Breast epithelium (tissue), 4 donors: ENCODE measurements around the gene ANTXR2. TPM values are rescaled to one million over a fixed set of nuclear protein-coding genes. Genes with fewer than 3 reads are reported as not detected.

Experiments
- DNase-seq, 2 donors: peaks; one replicate each; pipeline ENCODE4 v3.0.0-alpha.2; 2019; ENCODE audit warnings: low spot score in 2 of 2
- H3K27ac ChIP-seq, 2 donors: fragments of 200-600 bp; sonication (generic) in 1 of 2; one replicate each; pipeline ENCODE4 v1.5.1; 2016 to 2019; ENCODE audit warnings: mild to moderate bottlenecking in 1 of 2
- H3K27me3 ChIP-seq, 2 donors: fragments of 200-600 bp; sonication (generic) in 1 of 2; one replicate each; pipeline versions ENCODE4 v1.5.1 to v1.6.0; 2017 to 2019; ENCODE audit warnings: control low read depth in 1 of 2, mild to moderate bottlenecking in 1 of 2
- H3K36me3 ChIP-seq: fragments of 200-600 bp; one replicate; pipeline ENCODE4 v1.5.1; 2019
- H3K4me1 ChIP-seq, 2 donors: fragments of 200-600 bp; sonication (generic); one replicate each; pipeline ENCODE4 v1.5.1; 2016 to 2019; ENCODE audit warnings: control low read depth in 1 of 2
- H3K4me3 ChIP-seq, 3 donors: fragments of 200-600 bp; sonication (generic); 1 replicate in 2 of 3; 2 replicates in 1 of 3; pipeline ENCODE4 v1.5.1; 2016 to 2019; ENCODE audit warnings: mild to moderate bottlenecking in 3 of 3, moderate library complexity in 2 of 3
- H3K9me3 ChIP-seq, 2 donors: fragments of 200-600 bp; sonication (generic) in 1 of 2; one replicate each; pipeline ENCODE4 v1.5.1; 2016 to 2019; ENCODE audit warnings: control low read depth in 1 of 2
- CTCF ChIP-seq, 3 donors: fragments of 450-650 bp; IDR thresholded peaks; one replicate each; pipeline ENCODE4 v1.5.1; 2016 to 2017; ENCODE audit warnings: antibody characterized with exemption in 3 of 3, mild to moderate bottlenecking in 3 of 3, moderate library complexity in 3 of 3
- POLR2A ChIP-seq: fragments of 450-650 bp; IDR thresholded peaks from one replicate; pipeline ENCODE4 v1.6.1; 2016; ENCODE audit warnings: antibody characterized with exemption, mild to moderate bottlenecking, moderate library complexity
- POLR2AphosphoS5 ChIP-seq, 3 donors: sonication (generic); formaldehyde crosslinking; IDR thresholded peaks; one replicate each; pipeline ENCODE4 v1.6.1; 2017; ENCODE audit warnings: antibody characterized with exemption in 3 of 3
- intact Hi-C: fragments of 100-400 bp; cut with DNase I; formaldehyde crosslinking; loops from one replicate; pipeline ENCODE4 v1.15.1; 2023; ENCODE audit warnings: low total_unique reads
- total RNA-seq, 3 donors: library from RNA; depleted of rRNA; stranded (reverse); fragments of >200 nt; gene quantifications; one replicate each; pipeline ENCODE4 v1.1.0, GENCODE V29; 2016

ANTXR2 gene
- total RNA-seq, 3 donors from 2014 or later: 55.1 to 229 (median 77.4) TPM

GRCh38 chr4:79927931-79928330 lies 145.1 kb downstream of the ANTXR2 start:
- DNase-seq: no peak
- no peak overlapping the region for H3K27ac ChIP-seq
- H3K4me1 ChIP-seq: no peaks in the 10 kb centered on the region
- intact Hi-C loops: no loop called here
- H3K36me3 ChIP-seq: peaks cover 3% of the 10 kb centered on the region
- no peak overlapping the region for H3K4me3 ChIP-seq
- H3K27me3 ChIP-seq: no peaks in the 10 kb centered on the region
- H3K9me3 ChIP-seq: no peaks in the 10 kb centered on the region
- TF ChIP-seq CTCF (IDR thresholded peaks at IDR 0.05): no peak
- no peak for TF ChIP-seq POLR2AphosphoS5 (IDR thresholded peaks at IDR 0.05)
- TF ChIP-seq POLR2A: no peak

DNA sequence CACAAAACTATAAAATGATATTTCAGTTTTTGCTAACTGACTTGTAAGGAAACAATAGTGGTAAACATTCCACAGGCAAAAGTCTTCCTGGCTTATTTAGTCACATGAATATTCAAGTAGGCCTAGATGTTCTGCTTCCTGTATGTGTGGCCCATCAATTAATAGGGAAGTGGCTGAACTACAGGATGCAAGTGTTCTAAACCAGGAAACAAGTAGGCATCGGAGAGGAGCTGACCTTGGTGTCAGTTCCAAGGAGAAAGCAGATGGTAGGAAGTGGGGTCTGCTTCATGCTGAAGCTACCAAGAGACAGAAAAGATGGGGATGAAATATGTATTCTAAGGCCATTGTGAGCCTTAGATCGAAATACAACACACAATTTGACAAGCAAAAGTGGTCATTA lies 149.7 kb downstream of the ANTXR2 start:
- TF ChIP-seq CTCF (IDR thresholded peaks at IDR 0.05) (no peak), POLR2A (no peak), POLR2AphosphoS5 (IDR thresholded peaks at IDR 0.05) (no peak)
- DNase-seq: no peak
- no peaks in the 10 kb centered on the region for H3K9me3 ChIP-seq
- H3K27me3 ChIP-seq: no peaks in the 10 kb centered on the region
- intact Hi-C loops: no loop called here
- no peaks in the 10 kb centered on the region for H3K4me1 ChIP-seq
- no peak overlapping the region for H3K27ac ChIP-seq
- no peak overlapping the region for H3K4me3 ChIP-seq
- H3K36me3 ChIP-seq: no peaks in the 10 kb centered on the region

DNA sequence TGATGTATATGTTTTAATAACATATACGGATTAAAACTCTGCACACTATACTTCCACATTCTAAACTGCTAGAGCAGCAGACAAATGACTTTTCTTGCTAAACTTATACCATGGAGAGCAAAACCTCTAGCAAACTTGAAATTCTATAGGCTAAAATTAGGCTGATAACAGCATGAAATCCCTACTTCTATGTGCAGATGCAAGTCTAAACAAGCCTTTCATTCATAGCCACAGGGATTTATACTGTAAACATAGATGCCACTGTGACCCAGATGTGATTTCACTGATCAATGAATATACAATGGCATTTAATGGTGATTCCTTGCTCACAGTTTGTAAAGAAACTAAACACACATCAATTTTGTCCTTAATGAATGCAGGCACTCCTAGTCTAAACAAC lies 151.0 kb downstream of the ANTXR2 start:
- Histone ChIP-seq H3K27ac (no peak overlapping the region), H3K4me3 (no peak overlapping the region), H3K27me3 (no peaks in the 10 kb centered on the region), H3K36me3 (no peaks in the 10 kb centered on the region), H3K4me1 (no peaks in the 10 kb centered on the region), H3K9me3 (no peaks in the 10 kb centered on the region)
- TF ChIP-seq CTCF (IDR thresholded peaks at IDR 0.05): no peak
- TF ChIP-seq POLR2A: no peak
- no peak for TF ChIP-seq POLR2AphosphoS5 (IDR thresholded peaks at IDR 0.05)
- intact Hi-C loops: no loop called here
- no peak for DNase-seq

GRCh38 chr4:79920163-79920853 lies 152.7 kb downstream of the ANTXR2 start:
- Histone ChIP-seq H3K9me3 (no peaks in the 10 kb centered on the region), H3K36me3 (no peaks in the 10 kb centered on the region), H3K4me3 (no peak overlapping the region), H3K27me3 (no peaks in the 10 kb centered on the region), H3K27ac (no peak overlapping the region), H3K4me1 (no peaks in the 10 kb centered on the region)
- intact Hi-C loops: no loop called here
- DNase-seq: no peak
- TF ChIP-seq POLR2A: no peak
- TF ChIP-seq CTCF (IDR thresholded peaks at IDR 0.05): no peak
- TF ChIP-seq POLR2AphosphoS5 (IDR thresholded peaks at IDR 0.05): no peak

GRCh38 chr4:79918292-79918691 lies 154.7 kb downstream of the ANTXR2 start:
- H3K36me3 ChIP-seq: no peaks in the 10 kb centered on the region
- H3K4me1 ChIP-seq: no peaks in the 10 kb centered on the region
- H3K27ac ChIP-seq: no peak overlapping the region
- intact Hi-C loops: no loop called here
- no peaks in the 10 kb centered on the region for H3K9me3 ChIP-seq
- no peak overlapping the region for H3K4me3 ChIP-seq
- no peaks in the 10 kb centered on the region for H3K27me3 ChIP-seq
- DNase-seq: no peak
- TF ChIP-seq CTCF (IDR thresholded peaks at IDR 0.05) (no peak), POLR2AphosphoS5 (IDR thresholded peaks at IDR 0.05) (no peak), POLR2A (no peak)
